Retinal pigment epithelial cell (primary cell): ENCODE data around the gene SERINC3.

Source experiments
- DNase-seq: peaks from one replicate; pipeline ENCODE4 v3.0.0-alpha.2; 2010; ENCODE audit warnings: low read depth
- H3K4me3 ChIP-seq: 2 replicates; pipeline ENCODE4 v1.5.1; 2011; ENCODE audit warnings: mild to moderate bottlenecking, low read length, control low read depth, moderate library complexity
- TF ChIP-seq, protein P1 (sequence below): conservative IDR thresholded peaks from 2 replicates; pipeline ENCODE4 v1.5.1; 2011; ENCODE audit warnings: low read depth, low read length, control low read depth, inconsistent platforms

The SERINC3 gene

DNA sequence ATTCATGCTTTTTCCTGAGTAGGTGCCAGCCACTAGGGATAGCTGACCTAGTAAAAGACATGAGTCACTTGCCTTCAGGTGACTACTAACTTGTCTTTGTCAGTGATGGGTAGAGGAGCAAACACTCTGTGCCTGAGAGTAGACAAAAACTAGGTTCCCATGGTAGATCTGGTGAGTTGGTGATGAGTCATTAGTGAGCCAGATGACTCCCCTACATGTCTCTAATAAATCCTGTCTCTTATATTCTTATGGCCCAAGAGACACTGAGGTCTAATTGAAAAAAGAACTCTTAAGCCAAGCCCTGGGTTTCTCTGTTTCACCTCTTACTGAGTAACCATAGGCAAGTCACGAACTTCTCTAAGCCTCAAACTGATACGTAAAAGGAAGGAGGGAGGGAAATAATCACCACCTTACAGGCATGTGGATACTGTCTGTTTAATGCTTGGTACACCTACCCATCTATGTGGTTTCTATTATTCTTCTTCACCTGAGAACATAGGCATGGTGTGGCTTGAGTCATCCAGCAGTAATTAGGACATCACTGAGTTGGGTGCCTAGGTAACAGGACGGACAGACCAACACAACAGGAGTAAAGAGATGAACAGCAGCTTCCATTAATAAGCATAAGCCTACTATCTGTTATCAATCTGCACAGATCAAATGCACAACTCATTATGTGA is 25.9 kb downstream of the SERINC3 start:
- DNase-seq = peak; percentile 51
- TF ChIP-seq, protein P1, sequence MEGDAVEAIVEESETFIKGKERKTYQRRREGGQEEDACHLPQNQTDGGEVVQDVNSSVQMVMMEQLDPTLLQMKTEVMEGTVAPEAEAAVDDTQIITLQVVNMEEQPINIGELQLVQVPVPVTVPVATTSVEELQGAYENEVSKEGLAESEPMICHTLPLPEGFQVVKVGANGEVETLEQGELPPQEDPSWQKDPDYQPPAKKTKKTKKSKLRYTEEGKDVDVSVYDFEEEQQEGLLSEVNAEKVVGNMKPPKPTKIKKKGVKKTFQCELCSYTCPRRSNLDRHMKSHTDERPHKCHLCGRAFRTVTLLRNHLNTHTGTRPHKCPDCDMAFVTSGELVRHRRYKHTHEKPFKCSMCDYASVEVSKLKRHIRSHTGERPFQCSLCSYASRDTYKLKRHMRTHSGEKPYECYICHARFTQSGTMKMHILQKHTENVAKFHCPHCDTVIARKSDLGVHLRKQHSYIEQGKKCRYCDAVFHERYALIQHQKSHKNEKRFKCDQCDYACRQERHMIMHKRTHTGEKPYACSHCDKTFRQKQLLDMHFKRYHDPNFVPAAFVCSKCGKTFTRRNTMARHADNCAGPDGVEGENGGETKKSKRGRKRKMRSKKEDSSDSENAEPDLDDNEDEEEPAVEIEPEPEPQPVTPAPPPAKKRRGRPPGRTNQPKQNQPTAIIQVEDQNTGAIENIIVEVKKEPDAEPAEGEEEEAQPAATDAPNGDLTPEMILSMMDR = no peak
- no peak overlapping the region for H3K4me3 ChIP-seq

DNA sequence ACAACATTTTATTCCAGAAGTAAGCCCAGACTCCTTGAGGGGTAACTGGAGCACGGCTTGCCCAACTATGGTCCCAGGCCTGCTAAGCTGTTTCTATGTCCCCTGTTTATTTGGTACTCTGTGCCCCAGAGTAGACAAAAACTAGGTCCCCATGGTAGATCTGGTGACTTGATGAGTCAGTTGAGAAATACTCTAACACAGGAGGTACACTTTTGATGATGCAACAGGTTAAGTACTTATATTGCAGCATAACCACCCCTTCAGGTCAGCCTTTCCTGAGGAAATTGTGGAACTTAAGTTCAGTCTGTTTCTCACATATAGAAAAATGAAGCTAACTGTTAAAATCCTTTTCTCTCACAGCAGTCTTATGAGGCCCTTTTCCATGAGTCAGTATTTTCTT is 26.6 kb downstream of the SERINC3 start:
- DNase-seq = peak; percentile 58
- no peak overlapping the region for H3K4me3 ChIP-seq
- TF ChIP-seq, protein P1 = no peak

DNA sequence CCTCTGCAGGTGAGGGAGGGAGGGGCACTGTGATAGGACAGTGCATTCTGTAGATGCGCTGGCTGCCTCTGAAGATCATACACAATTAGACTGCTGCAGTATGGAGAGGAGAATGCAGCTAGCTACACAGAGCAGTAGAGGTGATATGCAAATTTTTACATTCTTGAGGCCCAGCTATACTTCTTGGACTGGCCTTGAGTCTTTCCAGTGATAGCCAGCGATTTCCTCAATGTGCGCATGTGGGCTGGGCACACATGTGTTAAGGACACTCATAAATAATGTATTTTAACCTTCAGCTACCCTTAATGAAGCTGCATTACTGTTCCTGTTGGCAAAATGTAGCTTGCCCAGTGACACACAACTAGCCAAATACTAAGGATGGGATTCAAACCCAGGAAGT is 27.2 kb downstream of the SERINC3 start:
- no peak for DNase-seq
- TF ChIP-seq, protein P1 = no peak

DNA sequence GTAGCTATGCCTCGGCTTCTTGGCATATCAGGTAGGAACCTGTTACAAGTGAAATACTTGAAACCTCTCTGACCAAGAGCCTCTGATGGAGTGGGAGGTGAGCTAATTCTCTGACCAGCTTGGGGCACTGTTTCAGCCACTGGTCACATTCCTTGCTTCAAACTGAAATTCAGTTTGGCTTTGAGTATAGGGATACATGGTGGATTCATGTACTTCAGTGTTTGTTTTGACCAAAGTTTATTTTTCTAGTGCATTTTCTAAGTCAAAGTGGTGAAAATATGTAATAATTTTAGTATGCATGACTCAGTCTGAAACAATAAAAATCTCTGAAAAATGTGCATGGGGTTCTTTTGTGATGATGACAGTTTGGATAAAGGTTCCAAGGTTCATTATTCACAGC is 27.6 kb downstream of the SERINC3 start:
- no peak for DNase-seq
- TF ChIP-seq, protein P1 = no peak
- no peak overlapping the region for H3K4me3 ChIP-seq

More for the DNA sequence above, 27.2 kb downstream of the SERINC3 start:
- H3K4me3 ChIP-seq = no peak overlapping the region

DNA sequence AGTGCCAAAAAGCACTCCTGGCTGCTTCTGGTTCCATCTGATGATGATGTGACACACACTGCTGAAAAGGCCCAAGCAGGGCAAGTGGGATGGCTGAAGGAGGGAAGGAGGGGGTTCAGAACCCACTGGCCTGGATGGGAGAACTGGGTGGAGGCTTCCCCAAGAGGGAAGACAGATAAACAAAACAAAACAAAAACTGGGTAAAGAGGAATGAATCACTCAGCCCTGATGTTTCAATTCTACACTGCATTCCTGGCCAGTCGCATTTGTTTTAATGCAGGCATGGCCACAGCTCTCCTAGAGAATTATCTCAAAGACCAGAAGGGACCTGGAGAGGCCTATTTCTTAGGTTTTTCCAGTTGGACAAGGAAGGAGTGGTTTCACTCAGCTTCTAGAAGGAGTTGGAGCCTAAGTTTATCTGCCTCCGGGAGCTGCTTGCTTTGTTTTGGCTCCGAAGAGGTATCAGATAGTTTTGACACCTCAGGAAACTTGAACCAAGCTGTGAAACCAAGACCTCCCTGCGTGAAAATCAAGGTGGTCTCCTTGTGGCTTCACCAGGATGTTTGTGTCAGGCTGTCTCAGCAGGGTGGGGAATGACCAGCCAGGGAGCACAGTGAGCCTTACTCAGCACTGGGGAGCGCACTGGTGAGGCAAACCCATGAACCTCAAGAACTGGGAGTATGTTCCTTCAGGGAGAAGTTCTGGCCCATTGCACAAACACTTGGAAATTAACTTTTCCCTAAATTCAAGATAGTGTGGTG is 30.1 kb downstream of the SERINC3 start:
- TF ChIP-seq, protein P1 = no peak
- H3K4me3 ChIP-seq = no peak overlapping the region
- DNase-seq = no peak

DNA sequence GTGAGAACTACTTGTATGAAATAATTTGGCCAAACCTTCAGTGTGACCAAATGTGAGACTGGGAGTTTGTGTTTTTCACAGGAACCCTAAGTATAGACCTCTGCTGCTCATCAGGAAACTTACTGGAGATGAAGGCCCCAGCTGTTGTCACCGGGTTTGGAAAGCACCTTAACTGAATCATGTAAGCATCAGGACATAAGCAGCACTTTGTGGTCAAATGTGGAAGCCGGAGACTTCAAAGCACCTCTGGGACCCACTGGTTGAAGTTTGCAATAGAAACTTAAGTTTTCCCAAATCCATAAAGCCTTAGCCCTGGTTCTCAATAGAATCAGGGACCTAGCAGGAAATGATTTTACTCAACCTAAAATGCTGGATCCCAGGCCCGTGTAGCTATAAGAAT is 31.9 kb downstream of the SERINC3 start:
- H3K4me3 ChIP-seq = no peak overlapping the region
- TF ChIP-seq, protein P1 = no peak
- no peak for DNase-seq

DNA sequence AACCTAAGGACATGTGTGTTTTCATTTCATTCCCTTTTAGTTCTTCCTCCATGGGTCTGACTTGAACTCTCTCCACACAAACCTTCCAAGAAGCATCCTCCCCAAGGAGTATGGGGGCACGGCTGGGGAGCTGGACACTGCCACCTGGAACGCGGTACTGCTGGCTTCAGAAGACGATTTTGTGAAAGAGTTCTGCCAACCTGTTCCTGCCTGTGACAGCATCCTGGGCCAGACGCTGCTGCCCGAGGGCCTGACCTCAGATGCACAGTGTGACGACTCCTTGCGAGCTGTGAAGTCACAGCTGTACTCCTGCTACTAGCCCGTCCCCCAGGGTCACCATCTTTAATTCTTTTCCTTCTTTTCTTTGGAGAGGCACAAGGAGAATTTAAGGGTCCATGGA is 32.6 kb downstream of the SERINC3 start:
- DNase-seq = no peak
- no peak overlapping the region for H3K4me3 ChIP-seq
- TF ChIP-seq, protein P1 = no peak
